IMR-90 (cell line): ENCODE results near the gene KCNAB1. TPM values are rescaled to one million over a fixed set of nuclear protein-coding genes. Genes with fewer than 3 reads are reported as not detected.

ENCODE experiments used
- ATAC-seq: fragments of 200-7000 bp; cut with Tn5 transposase; 2 replicates; pipeline ENCODE4 v1.9.1; 2020; ENCODE audit warnings: low read depth, mild to moderate bottlenecking, moderate library complexity
- BruUV-seq: library from RNA; stranded (reverse); fragments of 400-500 nt; replicated peaks from 2 replicates; lab custom pipeline; 2021; lab: Mats Ljungman, UMichigan
- CTCF ChIA-PET: fragments of 300-600 bp; formaldehyde crosslinking; extraction: SDS; loops from one replicate; lab custom pipeline; 2021; ENCODE audit warnings: antibody characterized with exemption; lab: Yijun Ruan, JAX
- POLR2A ChIA-PET: fragments of 300-600 bp; sonication (Branson Sonifier 250); formaldehyde crosslinking; loops from one replicate; lab custom pipeline; 2022; ENCODE audit warnings: antibody characterized with exemption; ENCODE audit not compliant: unreplicated experiment; lab: Charles Lee
- DNase-seq: peaks from one replicate; pipeline ENCODE4 v3.0.0; 2013
- H2AFZ ChIP-seq: replicated peaks from 2 replicates; pipeline ENCODE3; 2013; ENCODE audit warnings: low read length, mild to moderate bottlenecking; ENCODE audit not compliant: poor library complexity
- H2AK5ac ChIP-seq: 2 replicates; pipeline ENCODE4 v1.6.1; 2013; ENCODE audit warnings: low read depth, low read length, inconsistent platforms
- H2AK9ac ChIP-seq: replicated peaks from 2 replicates; pipeline ENCODE3; 2013; ENCODE audit warnings: mild to moderate bottlenecking, low read depth, low read length, moderate library complexity; ENCODE audit not compliant: poor library complexity
- H2BK120ac ChIP-seq: 2 replicates; pipeline ENCODE4 v1.6.1; 2013; ENCODE audit warnings: low read depth, low read length, inconsistent platforms
- H2BK15ac ChIP-seq: 3 replicates; pipeline ENCODE4 v1.6.1; 2013; ENCODE audit warnings: low read depth, low read length, inconsistent platforms
- H2BK20ac ChIP-seq: 2 replicates; pipeline ENCODE4 v1.6.1; 2013; ENCODE audit warnings: low read depth, mild to moderate bottlenecking, inconsistent platforms, low read length, moderate library complexity
- H2BK5ac ChIP-seq: 2 replicates; pipeline ENCODE4 v1.6.1; 2013; ENCODE audit warnings: mild to moderate bottlenecking, low read depth, low read length, inconsistent platforms; ENCODE audit not compliant: poor library complexity, severe bottlenecking
- H3K14ac ChIP-seq: replicated peaks from 2 replicates; pipeline ENCODE4 v1.6.1; 2013; ENCODE audit warnings: low read depth, low read length, inconsistent platforms
- H3K18ac ChIP-seq: 2 replicates; pipeline ENCODE4 v1.6.1; 2013; ENCODE audit warnings: low read depth, low read length, control low read depth
- H3K23ac ChIP-seq: 2 replicates; pipeline ENCODE4 v1.6.1; 2013; ENCODE audit warnings: low read depth, low read length, inconsistent platforms
- H3K27ac ChIP-seq: 2 replicates; pipeline ENCODE4 v1.5.1; 2013; ENCODE audit warnings: mild to moderate bottlenecking, control low read depth, low read length; ENCODE audit not compliant: insufficient read depth
- H3K27me3 ChIP-seq: 2 replicates; pipeline ENCODE4 v1.6.1; 2013; ENCODE audit warnings: low read length; ENCODE audit not compliant: control insufficient read depth, insufficient read depth
- H3K36me3 ChIP-seq: 2 replicates; pipeline ENCODE4 v1.6.1; 2013; ENCODE audit warnings: low read length, mixed read lengths; ENCODE audit not compliant: control insufficient read depth, insufficient read depth
- H3K4ac ChIP-seq: 2 replicates; pipeline ENCODE4 v1.6.1; 2013; ENCODE audit warnings: low read depth, low read length, inconsistent platforms
- H3K4me1 ChIP-seq: 2 replicates; pipeline ENCODE4 v1.6.1; 2013; ENCODE audit warnings: low read length, mixed read lengths; ENCODE audit not compliant: control insufficient read depth, insufficient read depth
- H3K4me2 ChIP-seq: 2 replicates; pipeline ENCODE4 v1.6.1; 2013; ENCODE audit warnings: low read depth, mild to moderate bottlenecking, control low read depth, low read length, moderate library complexity
- H3K4me3 ChIP-seq: 2 replicates; pipeline ENCODE4 v1.5.1; 2013; ENCODE audit warnings: low read depth, mild to moderate bottlenecking, control low read depth, low read length, moderate library complexity; ENCODE audit not compliant: insufficient read depth
- H3K56ac ChIP-seq: 2 replicates; pipeline ENCODE4 v1.6.1; 2013; ENCODE audit warnings: low read length, inconsistent platforms; ENCODE audit not compliant: insufficient read depth; ENCODE audit errors: extremely low read depth
- H3K79me1 ChIP-seq, 2 experiments: 2 replicates each; pipeline ENCODE4 v1.6.1; 2013; ENCODE audit warnings: low read length in 2 of 2, inconsistent platforms in 1 of 2, low read depth in 1 of 2
- H3K9ac ChIP-seq: 2 replicates; pipeline ENCODE4 v1.6.1; 2013; ENCODE audit warnings: low read depth, low read length, control low read depth
- H3K9me1 ChIP-seq: 2 replicates; pipeline ENCODE4 v1.6.1; 2013; ENCODE audit warnings: low read length, inconsistent platforms; ENCODE audit not compliant: insufficient read depth
- H3K9me3 ChIP-seq: 2 replicates; pipeline ENCODE4 v1.6.1; 2013; ENCODE audit warnings: low read length; ENCODE audit not compliant: control insufficient read depth, insufficient read depth
- H4K20me1 ChIP-seq: 2 replicates; pipeline ENCODE4 v1.6.1; 2013; ENCODE audit warnings: low read length, inconsistent platforms; ENCODE audit not compliant: insufficient read depth
- H4K5ac ChIP-seq: 2 replicates; pipeline ENCODE4 v1.6.1; 2013; ENCODE audit warnings: mild to moderate bottlenecking, low read depth, low read length, control low read depth
- H4K8ac ChIP-seq, 2 experiments: 2 replicates each; pipeline ENCODE4 v1.6.1; 2013; ENCODE audit warnings: low read depth in 2 of 2, low read length in 2 of 2, control low read depth in 1 of 2, inconsistent platforms in 1 of 2
- H4K91ac ChIP-seq: 2 replicates; pipeline ENCODE4 v1.6.1; 2013; ENCODE audit warnings: low read depth, low read length, inconsistent platforms; ENCODE audit not compliant: insufficient read depth
- BHLHE40 ChIP-seq: fragments of 150-350 bp; IDR thresholded peaks from 2 replicates; pipeline ENCODE4 v1.6.1; 2016; ENCODE audit warnings: mild to moderate bottlenecking, low read depth, low read length
- CEBPB ChIP-seq: IDR thresholded peaks from 2 replicates; pipeline ENCODE4 v1.6.1; 2012; ENCODE audit warnings: low read depth, low read length, improper control_type of control experiment
- CHD1 ChIP-seq: IDR thresholded peaks from 2 replicates; pipeline ENCODE4 v1.6.1; 2012; ENCODE audit warnings: low read depth, low read length, improper control_type of control experiment
- ELK1 ChIP-seq: fragments of 150-350 bp; IDR thresholded peaks from 2 replicates; pipeline ENCODE4 v1.6.1; 2016; ENCODE audit warnings: low read depth, mild to moderate bottlenecking, low read length, moderate library complexity, borderline replicate concordance
- FOS ChIP-seq: fragments of 150-350 bp; IDR thresholded peaks from 2 replicates; pipeline ENCODE4 v1.6.1; 2016; ENCODE audit warnings: low read depth, low read length
- MAFK ChIP-seq: IDR thresholded peaks from 2 replicates; pipeline ENCODE4 v1.6.1; 2012; ENCODE audit warnings: low read depth, low read length, improper control_type of control experiment
- MAZ ChIP-seq: IDR thresholded peaks from 2 replicates; pipeline ENCODE4 v1.6.1; 2012; ENCODE audit warnings: low read depth, mild to moderate bottlenecking, low read length, improper control_type of control experiment, moderate library complexity, borderline replicate concordance
- MXI1 ChIP-seq: IDR thresholded peaks from 2 replicates; pipeline ENCODE4 v1.6.1; 2012; ENCODE audit warnings: low read depth, mild to moderate bottlenecking, low read length, moderate library complexity, borderline replicate concordance
- POLR2A ChIP-seq: IDR thresholded peaks from 2 replicates; pipeline ENCODE4 v1.6.1; 2012; ENCODE audit warnings: mild to moderate bottlenecking, low read depth, low read length
- RAD21 ChIP-seq: IDR thresholded peaks from 2 replicates; pipeline ENCODE4 v1.6.1; 2012; ENCODE audit warnings: low read length, improper control_type of control experiment
- RCOR1 ChIP-seq: IDR thresholded peaks from 2 replicates; pipeline ENCODE4 v1.6.1; 2012; ENCODE audit warnings: mild to moderate bottlenecking, low read length, improper control_type of control experiment; ENCODE audit not compliant: insufficient replicate concordance
- RFX5 ChIP-seq: IDR thresholded peaks from 2 replicates; pipeline ENCODE4 v1.8.0; 2012; ENCODE audit warnings: low read depth, mild to moderate bottlenecking, low read length, moderate library complexity
- WGBS, 2 experiments: methylation state at CpG; one replicate each; pipeline versions ENCODE4 v1.1.5 to v1.1.7; 2013; ENCODE audit warnings: missing lambda C conversion rate in 2 of 2; ENCODE audit not compliant: insufficient read length in 1 of 2; ENCODE audit errors: extremely low coverage in 2 of 2; 5-methylcytosine and 5-hydroxymethylcytosine counted together
- dilution Hi-C: fragments of 300-500 bp; cut with HindIII; formaldehyde crosslinking; loops from one replicate; pipeline ENCODE4 v1.14.3; 2018; ENCODE audit warnings: low sequenced_read_pairs; ENCODE audit not compliant: unreplicated experiment
- in situ Hi-C: fragments of 300-500 bp; cut with MboI; formaldehyde crosslinking; loops from 3 replicates; pipeline ENCODE4 v1.14.3; 2019; ENCODE audit warnings: low sequenced_read_pairs, inconsistent platforms, mixed read lengths
- intact Hi-C: fragments of 100-400 bp; cut with micrococcal nuclease; formaldehyde crosslinking; loops from 2 replicates; pipeline ENCODE4 v1.10.0; 2022
- polyA plus RNA-seq, 3 experiments: library from polyadenylated mRNA; depleted of rRNA; stranded (reverse); fragments of >200 nt; gene quantifications; 2 replicates each; pipeline ENCODE4 v1.2.3, GENCODE V29; 2012; ENCODE audit warnings: low replicate concordance in 1 of 3
- total RNA-seq: library from RNA; depleted of rRNA; stranded (reverse); fragments of >200 nt; gene quantifications from 2 replicates; pipeline ENCODE4 v1.2.3, GENCODE V29; 2012
- TF ChIP-seq, protein P1 (sequence below): fragments of 150-350 bp; IDR thresholded peaks from 2 replicates; pipeline ENCODE4 v1.6.1; 2017; ENCODE audit warnings: mild to moderate bottlenecking, antibody characterized with exemption, low read length, low read depth
- TF ChIP-seq, protein P2 (sequence below): conservative IDR thresholded peaks from 2 replicates; pipeline ENCODE4 v1.5.1; 2012; ENCODE audit warnings: mild to moderate bottlenecking, low read depth, low read length, improper control_type of control experiment

The KCNAB1 gene
- total and polyA plus RNA-seq, 2 of the 4 experiments (the other 2 are of a cell fraction): under 0.01 to 0.07 TPM

- no peak overlapping the region for H3K4me2 ChIP-seq
- H4K20me1 ChIP-seq: no peaks in the 10 kb centered on the region
- no peak overlapping the region for H3K14ac ChIP-seq
- H3K9ac ChIP-seq: no peak overlapping the region
- ATAC-seq (no peak), DNase-seq (no peak)
- H3K27ac ChIP-seq: no peak overlapping the region
- H3K36me3 ChIP-seq: no peaks in the 10 kb centered on the region
- no peak overlapping the region for H3K23ac ChIP-seq
- H2BK20ac ChIP-seq: no peak overlapping the region
- H2AK9ac ChIP-seq: no peak overlapping the region
- H4K91ac ChIP-seq: no peak overlapping the region
- WGBS, 2 experiments: no CpG with 5 or more reads among the region's 3 CpGs
- no peak overlapping the region for H2BK5ac ChIP-seq
- dilution Hi-C loops (no loop called here), intact Hi-C loops (no loop called here), in situ Hi-C loops (no loop called here)
- H2BK15ac ChIP-seq: no peak overlapping the region
- CTCF ChIA-PET: no interaction called here
- no peaks in the 10 kb centered on the region for H3K9me1 ChIP-seq
- no TSS peak for BruUV-seq
- no peak overlapping the region for H2AFZ ChIP-seq
- no peak overlapping the region for H4K5ac ChIP-seq
- no peaks in the 10 kb centered on the region for H3K9me3 ChIP-seq
- no peaks in the 10 kb centered on the region for H3K4me1 ChIP-seq
- H4K8ac ChIP-seq: no peak overlapping the region
- H3K4me3 ChIP-seq: no peak overlapping the region
- H3K56ac ChIP-seq: no peak overlapping the region
- TF ChIP-seq CEBPB (no peak), RCOR1 (no peak), POLR2A (no peak), BHLHE40 (no peak), RAD21 (no peak), RFX5 (no peak), CHD1 (no peak), MAZ (no peak), MXI1 (no peak), FOS (no peak), ELK1 (no peak), MAFK (no peak)
- TF ChIP-seq, protein P1, sequence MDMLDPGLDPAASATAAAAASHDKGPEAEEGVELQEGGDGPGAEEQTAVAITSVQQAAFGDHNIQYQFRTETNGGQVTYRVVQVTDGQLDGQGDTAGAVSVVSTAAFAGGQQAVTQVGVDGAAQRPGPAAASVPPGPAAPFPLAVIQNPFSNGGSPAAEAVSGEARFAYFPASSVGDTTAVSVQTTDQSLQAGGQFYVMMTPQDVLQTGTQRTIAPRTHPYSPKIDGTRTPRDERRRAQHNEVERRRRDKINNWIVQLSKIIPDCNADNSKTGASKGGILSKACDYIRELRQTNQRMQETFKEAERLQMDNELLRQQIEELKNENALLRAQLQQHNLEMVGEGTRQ: no peak
- TF ChIP-seq, protein P2, sequence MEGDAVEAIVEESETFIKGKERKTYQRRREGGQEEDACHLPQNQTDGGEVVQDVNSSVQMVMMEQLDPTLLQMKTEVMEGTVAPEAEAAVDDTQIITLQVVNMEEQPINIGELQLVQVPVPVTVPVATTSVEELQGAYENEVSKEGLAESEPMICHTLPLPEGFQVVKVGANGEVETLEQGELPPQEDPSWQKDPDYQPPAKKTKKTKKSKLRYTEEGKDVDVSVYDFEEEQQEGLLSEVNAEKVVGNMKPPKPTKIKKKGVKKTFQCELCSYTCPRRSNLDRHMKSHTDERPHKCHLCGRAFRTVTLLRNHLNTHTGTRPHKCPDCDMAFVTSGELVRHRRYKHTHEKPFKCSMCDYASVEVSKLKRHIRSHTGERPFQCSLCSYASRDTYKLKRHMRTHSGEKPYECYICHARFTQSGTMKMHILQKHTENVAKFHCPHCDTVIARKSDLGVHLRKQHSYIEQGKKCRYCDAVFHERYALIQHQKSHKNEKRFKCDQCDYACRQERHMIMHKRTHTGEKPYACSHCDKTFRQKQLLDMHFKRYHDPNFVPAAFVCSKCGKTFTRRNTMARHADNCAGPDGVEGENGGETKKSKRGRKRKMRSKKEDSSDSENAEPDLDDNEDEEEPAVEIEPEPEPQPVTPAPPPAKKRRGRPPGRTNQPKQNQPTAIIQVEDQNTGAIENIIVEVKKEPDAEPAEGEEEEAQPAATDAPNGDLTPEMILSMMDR: no peak
- H2AK5ac ChIP-seq: no peak overlapping the region
- no peaks in the 10 kb centered on the region for H3K79me1 ChIP-seq
- H3K4ac ChIP-seq: no peak overlapping the region
- POLR2A ChIA-PET: no interaction called here
- no peak overlapping the region for H3K18ac ChIP-seq
- peaks cover 2% of the 10 kb centered on the region; the same call in 1 of the 2 replicates for H3K27me3 ChIP-seq
- H2BK120ac ChIP-seq: no peak overlapping the region
These were observed 211.9 kb downstream of the KCNAB1 start for GRCh38 chr3:156332304-156332703.
